Stimulated activated CD4-positive, alpha-beta T cell treated with anti-CD3 and anti-CD28 coated beads, Interleukin-4, amount 100 ng/mL, for 24 hours (primary cell): Measurements from ENCODE around the gene PALLD.
"Not testable (repeated sequence)": the region's sequence is repeated elsewhere in the genome, so short reads cannot be mapped to it uniquely, and the experiment has no call there.

Experiments used
- DNase-seq: peaks from one replicate; pipeline ENCODE4 v3.0.0-alpha.2; 2020

PALLD gene

DNA sequence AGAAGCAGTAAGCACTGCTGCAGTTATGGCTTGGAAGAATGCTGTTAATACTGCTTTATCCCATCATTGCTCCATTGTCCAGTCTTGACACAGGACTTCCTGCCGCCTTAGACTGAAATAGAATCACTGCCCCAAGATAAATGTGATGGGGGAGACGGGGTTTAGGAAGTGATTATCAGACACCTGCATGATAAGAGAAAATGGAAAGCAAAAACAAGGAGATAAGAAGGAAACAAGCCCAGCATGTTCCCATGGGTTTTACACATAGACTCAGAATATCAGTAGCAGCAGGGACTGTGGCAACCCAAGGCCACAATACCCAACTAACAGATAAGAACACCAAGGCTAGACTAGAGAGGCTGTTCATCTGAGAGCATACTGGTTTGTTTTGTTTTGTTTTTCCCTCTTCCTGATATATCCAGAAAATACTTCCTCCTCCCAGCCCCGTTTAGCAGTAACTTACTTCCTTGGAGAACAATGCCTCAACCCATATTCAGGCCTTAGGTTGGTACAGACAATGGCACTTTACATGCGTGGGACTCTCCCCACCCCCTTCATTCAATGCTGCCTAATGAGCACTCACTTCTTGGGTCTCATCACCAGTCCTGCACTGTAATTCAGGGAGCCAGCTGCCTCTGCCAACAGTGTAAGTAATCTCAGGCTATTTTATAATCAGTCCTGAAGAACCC is 280.6 kb downstream of the PALLD start:
- no peak for DNase-seq

DNA sequence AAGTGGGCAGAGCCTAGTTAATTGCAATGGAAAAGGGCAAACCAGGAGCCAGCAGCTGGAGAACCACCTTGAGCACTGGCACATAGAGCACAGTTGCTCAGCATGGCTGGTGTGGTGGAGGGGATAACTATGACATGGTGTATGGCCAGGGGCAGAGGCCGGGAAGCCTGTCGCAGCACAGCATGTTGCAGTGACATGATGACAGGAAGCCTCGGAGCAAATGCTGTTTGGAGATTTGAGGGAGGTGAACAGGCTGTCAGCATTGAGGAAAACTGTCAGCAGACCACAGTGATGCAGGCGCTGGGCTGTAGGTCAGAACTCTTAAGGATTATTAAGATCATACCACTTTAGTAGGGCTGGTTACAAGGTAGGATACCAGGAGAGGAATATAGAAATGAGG is 284.5 kb downstream of the PALLD start:
- DNase-seq: no peak

DNA sequence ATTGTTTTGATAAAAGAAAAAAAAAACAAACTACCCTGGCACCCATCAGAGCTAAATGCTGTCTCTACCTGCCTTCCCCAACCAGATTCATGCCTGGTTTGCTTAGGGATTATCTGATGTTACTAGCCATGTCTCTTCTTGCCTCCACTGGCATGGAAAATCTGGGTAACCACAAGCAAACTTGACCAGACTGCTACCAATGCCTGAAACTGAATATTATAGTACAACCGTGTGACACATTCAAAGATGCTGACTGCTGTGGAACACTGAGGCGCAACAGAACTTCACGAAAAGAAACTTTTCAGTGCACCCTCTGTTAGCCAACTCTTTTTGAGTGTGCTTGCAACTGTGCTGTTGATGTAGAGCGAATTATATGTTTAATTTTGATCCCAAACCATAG is 285.1 kb downstream of the PALLD start:
- no peak for DNase-seq

DNA sequence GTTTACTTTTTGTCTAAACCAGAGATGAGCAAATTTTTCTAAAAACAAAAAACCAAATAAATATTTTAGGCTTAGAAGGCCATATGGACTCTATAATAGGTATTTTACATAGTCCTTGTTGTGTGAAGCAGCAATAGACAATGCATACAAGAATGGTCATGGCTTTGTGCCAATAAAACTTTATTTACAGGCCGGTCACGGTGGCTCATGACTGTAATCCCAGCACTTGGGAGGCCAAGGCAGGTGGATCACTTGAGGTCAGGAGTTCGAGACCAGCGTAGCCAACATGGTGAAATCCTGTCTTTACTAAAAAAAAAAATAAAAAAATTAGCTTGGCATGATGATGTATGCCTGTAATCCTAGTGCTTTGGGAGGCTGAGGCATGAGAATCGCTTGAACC is 285.6 kb downstream of the PALLD start:
- no peak for DNase-seq

DNA sequence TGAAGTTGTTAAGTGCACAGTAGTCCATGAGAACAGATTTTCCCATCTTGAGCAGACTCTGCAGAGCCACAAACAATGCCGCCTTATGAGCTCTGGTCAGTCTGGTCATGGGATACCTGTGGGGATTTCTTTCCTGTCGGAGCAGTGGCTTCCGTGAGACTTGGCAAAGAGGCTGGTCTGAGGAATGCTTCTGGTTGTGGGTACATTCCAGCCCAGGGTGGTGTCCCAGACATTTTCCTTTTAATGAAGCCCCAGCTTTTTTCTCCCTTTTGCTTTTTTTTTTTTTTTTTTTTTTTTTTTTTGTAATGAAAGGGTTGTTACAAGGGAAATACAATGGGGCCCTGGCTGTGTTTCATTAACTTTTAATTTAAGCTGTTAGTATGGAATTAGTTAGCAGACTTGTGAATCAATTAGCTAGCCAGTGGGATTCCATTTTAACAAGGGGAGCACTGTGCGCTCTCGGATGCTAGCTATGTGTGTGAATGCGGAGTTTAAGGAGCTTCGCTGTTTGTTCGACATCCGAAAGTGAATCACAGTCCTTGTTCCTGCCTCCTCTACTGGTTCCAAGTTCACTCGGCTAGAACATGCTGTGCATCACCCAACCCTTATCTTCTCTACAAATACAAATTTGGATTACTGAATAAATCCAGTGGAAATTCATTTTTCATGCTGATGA is 288.1 kb downstream of the PALLD start:
- DNase-seq: no peak

DNA sequence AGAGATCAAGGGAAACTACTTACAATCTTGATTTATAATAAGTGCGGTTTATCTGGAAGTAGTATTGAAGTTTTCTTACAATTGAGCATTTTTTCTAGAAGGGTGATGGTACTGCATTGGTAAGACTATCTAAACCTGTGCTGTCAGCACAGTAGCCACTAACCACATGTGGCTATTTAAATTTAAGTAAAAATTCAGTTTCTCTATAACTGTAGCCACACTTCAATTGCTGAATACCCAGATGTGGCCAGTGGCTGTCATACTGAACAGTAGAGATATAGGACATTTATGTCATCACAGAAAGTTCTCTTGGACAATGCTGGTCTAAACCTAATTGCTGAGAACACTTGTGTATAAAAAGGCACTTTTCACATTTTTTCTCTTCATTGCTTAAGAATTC is 290.5 kb downstream of the PALLD start:
- DNase-seq: no peak

DNA sequence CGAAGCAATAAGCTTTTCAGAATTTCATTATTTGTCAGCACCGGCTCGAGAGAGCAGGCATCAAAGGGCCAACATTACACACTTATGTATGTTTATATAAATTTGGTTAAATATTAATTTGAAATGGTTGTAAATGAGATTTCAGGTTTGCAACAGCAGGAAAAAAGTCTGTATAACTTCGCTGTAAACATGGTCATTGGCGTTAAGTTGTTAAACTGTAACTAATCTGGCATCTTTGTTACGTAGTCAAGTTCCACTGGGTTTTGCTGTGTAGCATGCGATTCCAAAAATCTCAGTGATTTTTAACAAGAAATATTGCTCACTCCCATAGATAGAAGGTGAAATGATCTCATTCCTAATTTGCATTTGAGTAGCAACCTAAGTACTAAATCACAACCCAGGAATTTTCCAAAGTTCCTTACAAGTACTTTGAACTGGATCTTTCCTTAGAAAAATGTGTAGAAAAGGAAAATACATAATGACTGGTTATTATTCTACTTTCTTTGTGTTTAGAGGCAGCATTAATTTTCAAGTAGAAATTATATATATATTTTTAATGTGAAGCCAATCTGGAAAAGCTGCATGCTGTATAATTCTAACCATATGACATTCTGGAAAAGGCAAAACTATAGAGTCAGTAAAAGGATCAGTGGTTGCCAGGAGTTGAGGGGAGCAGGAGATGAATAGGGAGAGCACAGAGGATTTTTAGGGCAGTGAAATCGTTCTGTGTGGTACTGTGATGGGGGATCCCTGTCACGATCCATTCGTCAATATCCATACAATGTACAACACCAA is 291.1 kb downstream of the PALLD start:
- no peak for DNase-seq

DNA sequence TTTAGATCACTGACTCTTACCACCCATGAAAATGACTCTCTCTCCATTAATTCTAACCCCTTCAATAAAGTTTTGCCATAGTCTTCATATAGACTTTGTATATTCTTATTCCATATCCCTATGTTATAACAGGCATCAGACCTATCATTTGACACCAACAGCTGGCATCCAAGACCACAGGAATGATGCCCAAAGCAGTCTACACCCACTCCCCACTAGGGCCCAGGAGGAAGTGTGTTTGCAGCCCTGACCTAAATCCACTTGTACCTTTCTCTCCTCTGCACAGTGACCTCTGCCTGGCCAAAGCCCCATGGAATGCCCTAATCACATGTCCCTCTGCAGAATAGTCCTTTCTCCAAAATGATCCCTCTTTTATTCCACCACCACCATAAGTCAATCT is 294.0 kb downstream of the PALLD start:
- no peak for DNase-seq

DNA sequence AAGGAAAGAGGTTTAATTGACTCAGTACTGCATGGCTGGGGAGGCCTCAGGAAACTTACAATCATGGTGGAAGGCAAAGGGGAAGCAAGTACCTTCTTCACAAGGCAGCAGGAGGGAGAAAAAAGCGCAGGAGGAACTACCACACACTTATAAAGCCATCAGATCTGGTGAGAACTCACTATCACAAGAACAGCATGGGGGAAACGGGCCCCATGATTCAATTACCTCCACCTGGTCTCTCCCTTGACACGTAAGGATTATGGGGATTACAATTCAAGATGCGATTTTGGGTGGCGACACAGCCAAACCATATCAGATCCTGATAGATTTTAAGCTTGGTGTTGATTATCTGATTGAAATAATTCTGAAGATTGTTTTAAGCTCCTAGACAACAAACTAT is 294.5 kb downstream of the PALLD start:
- DNase-seq: no peak

DNA sequence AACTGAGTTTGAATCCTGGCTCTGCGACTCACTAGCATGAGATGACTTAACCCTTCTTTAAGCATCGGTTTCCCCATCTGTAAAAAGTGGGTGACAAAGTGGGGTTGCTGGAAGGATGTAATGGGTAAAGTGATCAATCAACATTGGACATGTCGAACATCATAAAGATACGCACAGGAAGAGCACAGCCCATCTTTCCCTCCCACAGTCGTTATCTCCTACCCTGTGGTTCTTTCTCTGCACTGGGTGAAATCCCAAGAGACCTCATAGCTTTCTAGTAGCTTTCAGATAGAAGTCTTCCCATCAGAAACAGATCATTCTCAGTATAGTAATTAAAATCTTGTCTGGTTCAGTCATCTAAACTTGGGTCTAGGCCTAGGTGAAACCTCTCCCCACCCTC is 296.7 kb downstream of the PALLD start:
- no peak for DNase-seq

DNA sequence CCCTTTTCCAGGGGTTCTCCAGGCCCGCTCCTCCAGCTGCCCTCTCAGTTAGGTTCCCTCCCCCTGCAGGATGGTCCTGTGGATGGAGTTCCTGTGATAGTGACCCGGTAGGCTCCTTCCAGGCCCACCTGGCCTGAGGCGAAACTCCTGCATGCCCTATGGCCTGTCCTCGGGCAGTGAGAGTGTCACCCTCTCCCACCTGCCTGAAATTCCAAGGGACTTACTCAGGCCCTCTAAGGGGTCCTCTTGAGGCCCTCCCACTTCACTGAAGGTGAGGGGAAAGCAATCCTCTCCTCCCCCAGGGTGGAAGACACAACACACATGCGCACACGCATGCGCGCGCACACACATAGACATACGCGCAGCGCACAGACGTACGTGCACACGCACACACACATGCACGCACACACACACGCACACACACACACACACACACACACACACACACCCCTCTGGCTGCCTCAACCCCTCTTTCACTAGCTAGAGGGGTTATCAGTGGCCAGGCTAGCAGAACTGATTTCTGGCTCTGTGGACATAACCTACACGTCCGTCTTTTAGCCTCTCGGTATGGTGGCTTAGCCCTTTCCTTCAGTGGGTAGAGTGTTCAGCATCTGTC is 297.3 kb downstream of the PALLD start:
- no peak for DNase-seq

DNA sequence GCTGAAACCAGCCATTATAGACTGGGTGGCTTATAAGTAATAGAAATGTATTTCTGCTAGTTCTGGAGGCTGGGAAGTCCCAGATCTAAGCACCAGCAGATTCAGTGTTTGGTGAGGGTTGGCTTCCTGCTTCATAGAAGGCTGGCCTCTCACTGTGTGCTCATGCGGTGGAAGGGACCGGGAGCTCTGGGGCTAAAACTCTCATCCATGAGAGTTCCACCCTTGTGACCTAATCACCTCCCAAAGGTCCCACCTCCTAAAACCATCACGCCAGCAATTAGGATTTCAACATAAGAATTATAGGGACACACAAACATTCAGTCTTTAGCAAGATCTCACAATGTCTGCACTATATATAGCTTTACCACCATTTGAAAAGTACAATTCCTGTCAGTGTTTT is 298.0 kb downstream of the PALLD start:
- no peak for DNase-seq

DNA sequence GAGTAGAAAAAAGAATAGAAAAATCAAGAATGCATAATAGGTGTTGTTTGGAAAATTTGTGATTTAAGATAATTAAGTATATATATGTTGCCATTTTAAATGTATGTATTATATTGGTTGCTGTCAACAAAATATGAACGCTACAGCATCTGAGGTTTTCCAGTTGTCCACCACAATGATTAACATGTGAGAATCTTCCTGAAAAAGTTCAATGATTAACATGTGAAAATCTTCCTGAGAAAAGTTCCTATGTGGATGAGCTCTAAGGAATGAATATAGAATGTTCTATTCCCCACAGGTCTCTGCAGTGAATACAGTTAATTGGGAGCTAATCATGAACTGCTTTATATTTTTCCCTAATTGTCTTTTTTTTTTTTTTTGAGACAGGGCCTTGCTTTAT is 298.5 kb downstream of the PALLD start:
- no peak for DNase-seq

DNA sequence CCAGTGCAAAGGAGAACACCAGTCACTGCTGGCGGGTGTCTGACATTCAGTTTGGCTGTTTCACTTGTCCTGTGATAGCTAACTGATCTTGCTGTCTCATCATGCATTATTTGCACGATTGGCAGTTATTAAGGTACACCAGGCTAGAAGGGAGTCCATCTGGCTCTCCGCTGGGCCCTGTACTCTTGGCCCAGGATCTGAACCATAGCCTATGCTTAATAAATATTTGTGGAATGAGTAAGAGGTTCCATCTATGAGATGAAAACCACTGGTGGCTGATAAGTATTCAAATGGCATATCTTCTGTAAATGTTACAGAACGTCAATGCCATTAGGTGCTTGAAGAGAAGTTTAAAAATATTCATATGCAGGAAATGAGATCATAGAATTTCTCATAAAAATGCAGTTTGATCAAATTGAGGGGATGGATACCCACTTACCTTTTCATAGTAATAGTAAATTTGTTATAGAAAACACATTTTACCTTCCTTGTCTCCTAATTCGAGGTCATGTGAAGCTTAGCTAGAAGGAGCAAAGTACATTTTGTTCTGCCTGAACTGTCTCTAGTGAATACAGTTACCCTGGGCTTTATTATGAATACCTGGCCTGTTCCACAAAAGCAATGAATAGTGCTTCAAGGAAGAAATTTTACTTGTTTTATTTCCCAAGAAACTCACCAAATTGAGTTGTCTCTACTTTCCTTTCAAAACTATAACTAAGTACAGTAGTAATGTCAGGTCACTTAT is 299.7 kb downstream of the PALLD start:
- DNase-seq: no peak

DNA sequence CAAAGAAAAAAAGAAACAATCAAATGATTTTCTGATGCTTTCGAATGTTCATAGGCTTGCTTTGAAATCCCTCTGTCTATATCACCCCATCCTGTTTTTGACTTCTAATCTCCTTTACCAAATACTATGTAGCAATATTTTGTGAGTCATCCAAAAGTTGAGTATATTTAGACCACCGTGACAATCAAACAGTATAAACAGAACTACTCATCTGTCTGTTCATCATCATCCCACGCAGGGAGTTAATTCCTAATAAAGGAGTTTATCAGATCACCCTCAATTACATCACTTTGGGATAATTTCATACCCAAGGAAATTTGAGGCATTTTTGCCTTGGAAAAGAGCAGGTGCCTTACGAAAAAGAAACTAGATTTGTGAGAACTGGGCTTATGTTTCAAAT is 300.3 kb downstream of the PALLD start:
- no peak for DNase-seq

DNA sequence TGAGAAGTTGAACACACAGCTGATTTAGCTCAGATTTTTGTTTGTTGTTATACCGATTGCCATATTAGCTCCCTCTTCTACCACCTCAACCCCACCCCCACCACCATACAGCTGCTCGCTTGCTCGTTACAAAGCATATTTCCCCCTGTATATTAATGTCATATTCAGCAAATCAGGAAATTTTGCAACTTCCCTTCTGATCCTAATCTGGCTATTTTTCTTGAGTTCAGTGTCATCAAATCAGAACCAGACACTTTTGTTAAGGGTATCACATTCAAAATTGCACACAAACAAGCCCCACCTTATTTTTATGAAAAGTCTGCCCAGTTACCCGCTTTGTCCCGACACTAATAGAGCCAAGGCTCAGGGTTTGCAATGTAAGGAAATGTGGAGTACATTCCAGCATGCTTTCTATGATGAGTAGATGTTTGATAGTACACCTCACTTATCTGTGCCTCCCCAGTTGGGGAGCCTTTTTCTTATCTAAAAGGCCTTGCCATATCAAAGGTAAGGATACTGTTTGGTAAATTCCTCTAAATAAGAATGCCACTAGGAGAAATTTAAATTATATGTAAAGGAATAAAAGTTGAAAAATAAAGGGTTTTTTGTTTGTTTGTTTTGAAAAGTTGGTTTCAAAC is 301.0 kb downstream of the PALLD start:
- no peak for DNase-seq

DNA sequence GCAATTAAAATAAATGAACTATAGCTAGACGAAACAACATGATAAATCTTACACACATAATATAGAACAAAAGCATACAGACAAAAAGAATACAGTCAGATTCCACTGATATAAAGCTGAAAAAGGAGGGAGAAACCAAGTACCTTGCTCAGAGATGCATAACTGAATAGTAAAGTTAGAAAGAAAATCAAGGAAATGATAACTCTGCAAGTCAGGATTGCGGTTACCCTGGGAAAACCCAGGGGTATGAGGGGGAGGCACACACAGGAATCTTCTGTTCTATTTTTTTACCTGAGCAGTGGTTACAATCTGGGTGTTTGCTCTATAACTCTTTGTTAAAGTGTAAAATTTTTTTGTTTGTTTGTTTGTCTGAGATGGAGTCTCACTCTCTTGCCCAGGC is 304.1 kb downstream of the PALLD start:
- no peak for DNase-seq

DNA sequence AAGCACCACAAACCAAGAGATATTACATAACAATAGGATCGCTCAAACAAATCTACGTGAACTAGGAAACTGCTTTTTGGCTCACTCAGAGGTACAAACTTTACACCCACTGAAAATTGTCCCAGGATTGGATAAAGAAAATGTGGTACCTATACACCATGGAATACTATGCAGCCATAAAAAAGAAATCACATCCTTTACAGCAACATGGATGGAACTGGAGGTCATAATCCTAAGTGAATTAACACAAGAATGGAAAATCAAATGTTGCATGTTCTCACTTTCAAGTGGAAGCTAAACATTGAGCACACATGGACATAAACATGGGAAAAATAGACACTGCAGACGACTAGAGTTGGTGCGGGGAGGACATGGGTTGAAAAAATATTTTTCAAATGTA is 305.4 kb downstream of the PALLD start:
- DNase-seq: no peak

DNA sequence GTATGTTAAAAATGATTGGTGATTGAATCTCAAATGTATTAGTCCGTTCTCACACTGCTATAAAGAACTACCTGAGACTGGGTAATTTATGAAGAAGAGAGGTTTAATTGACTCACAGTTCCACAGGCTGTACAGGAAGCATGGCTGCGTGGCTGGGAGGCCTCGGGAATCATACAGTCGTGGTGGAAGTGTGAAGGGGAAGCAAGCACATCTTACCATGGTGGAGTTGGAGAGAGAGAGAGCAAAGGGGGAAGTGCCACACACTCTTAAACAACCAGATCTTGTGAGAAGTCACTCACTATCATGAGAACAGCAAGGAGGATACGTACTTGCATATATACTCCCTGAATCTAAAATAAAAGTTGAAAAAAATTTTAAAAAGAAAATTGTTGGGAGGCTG is 306.2 kb downstream of the PALLD start:
- DNase-seq: not testable (repeated sequence)

DNA sequence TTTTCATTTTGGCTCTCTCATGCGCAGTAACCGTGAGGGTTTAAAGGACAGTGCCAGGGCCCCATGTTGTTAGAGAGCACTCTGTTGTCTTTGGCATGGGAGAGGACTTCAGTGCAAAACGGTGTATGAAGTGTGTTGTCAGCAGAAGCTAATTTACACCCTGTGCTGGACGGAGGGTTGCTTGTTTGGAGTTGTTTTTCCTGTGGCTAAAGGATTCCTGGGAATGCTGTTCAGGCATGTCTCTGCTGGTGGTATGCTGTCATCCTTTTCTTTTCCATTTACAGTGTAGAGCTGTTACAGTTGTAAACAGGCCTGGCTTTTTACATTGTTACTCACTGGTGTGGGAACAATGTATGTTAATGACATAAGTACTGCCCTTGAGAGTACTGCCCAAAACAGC is 306.9 kb downstream of the PALLD start:
- DNase-seq: no peak

DNA sequence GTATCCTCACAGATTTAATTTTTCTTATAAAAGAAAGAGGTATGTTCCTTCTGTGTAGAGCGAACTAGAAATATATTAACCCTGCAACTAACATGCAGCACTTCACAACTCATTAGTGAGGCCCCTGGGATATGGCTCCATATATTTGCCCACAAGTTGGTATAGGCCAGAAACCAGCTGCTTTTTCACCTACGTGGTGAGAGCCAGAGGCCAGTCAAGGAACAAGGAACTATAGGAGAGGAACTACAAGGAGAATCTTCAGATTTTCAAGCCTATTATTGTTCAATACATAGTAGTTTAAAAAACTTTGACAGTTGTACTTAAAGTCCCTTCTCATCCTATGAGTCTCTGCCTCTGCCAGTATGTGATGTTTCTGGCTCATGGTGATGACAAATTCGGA is 307.3 kb downstream of the PALLD start:
- no peak for DNase-seq

DNA sequence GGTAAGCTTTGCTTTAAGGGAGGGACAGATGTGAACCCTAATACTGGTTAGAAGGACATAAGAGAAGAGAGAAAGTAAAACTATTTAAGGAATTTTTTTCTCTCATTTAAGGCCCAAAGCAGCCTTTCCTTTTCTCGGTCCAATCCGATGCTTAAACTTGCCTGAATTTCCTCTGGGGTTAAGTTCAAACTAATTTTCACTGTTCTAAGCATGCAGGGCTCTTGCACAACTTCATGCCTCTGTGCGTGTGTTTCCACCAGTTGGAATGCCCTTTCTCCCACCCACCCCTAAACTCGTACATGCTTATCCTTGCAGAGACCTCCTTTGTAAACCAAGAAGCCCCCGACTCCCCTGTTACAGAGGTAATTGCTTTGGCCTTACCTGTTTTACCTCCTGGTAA is 308.5 kb downstream of the PALLD start:
- no peak for DNase-seq

DNA sequence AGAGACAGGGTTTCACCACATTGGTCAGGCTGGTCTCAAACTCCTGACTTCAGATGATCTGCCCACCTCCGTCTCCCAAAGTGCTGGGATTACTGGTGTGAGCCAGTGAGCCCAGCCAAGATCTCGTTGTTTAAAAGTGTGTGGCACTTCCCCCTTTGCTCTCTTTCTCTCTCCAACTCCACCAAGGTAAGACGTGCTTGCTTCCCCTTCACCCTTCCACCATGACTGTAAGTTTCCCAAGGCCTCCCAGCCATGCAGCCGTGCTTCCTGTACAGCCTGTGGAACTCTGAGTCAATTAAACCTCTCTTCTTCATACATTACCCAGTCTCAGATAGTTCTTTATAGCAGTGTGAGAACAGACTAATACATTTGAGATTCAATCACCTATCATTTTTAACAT is 309.4 kb downstream of the PALLD start:
- DNase-seq: not testable (repeated sequence)
